SW480 (cell line): ENCODE results near the gene CTSW.

Experiments used
- DNase-seq: peaks from one replicate; pipeline ENCODE4 v3.0.0-alpha.2; 2016; ENCODE audit warnings: low spot score

CTSW gene

GRCh38 chr11:65867284-65868071 is 12.2 kb upstream of the CTSW start:
- no peak for DNase-seq

- DNase-seq = no peak
These were observed 11.5 kb upstream of the CTSW start for GRCh38 chr11:65868076-65868667.

GRCh38 chr11:65868907-65869306 is 10.7 kb upstream of the CTSW start:
- DNase-seq = no peak

GRCh38 chr11:65869643-65870306 is 9.9 kb upstream of the CTSW start:
- DNase-seq = no peak

GRCh38 chr11:65870307-65870658 is 9.4 kb upstream of the CTSW start:
- DNase-seq = no peak

- no peak for DNase-seq
These were observed 8.6 kb upstream of the CTSW start for GRCh38 chr11:65870706-65871681.

- no peak for DNase-seq
These were observed 7.7 kb upstream of the CTSW start for GRCh38 chr11:65871811-65872548.

- DNase-seq = no peak
These were observed 6.9 kb upstream of the CTSW start, which contains the start of gene EFEMP2 for GRCh38 chr11:65872586-65873317. Gene EFEMP2, minus strand, starts transcription at chr11:65872800. Its CDS starts 446 bp downstream, at chr11:65872354.

GRCh38 chr11:65873318-65874156 is 6.1 kb upstream of the CTSW start:
- DNase-seq = peak; percentile 90

- no peak for DNase-seq
These were observed 390 bp downstream of the CTSW start for GRCh38 chr11:65880027-65880426.

- no peak for DNase-seq
These were observed 1.3 kb downstream of the CTSW start for GRCh38 chr11:65880844-65881421.

- DNase-seq = no peak
These were observed 2.8 kb downstream of the CTSW start for GRCh38 chr11:65882120-65883057.

GRCh38 chr11:65883058-65883761 is 3.6 kb downstream of the CTSW start:
- DNase-seq = no peak

- DNase-seq = no peak
These were observed 4.4 kb downstream of the CTSW start for GRCh38 chr11:65883786-65884715.

- DNase-seq = peak; percentile 70
These were observed 5.1 kb downstream of the CTSW start for GRCh38 chr11:65884716-65885092.

GRCh38 chr11:65885231-65885630 is 5.6 kb downstream of the CTSW start:
- no peak for DNase-seq
